Measurements from ENCODE around the gene EP400. TPM values are rescaled to one million over a fixed set of nuclear protein-coding genes. Genes with fewer than 3 reads are reported as not detected.

Gene EP400
- polyA plus RNA-seq, 1 donor (not counting 4 experiments of a cell fraction or from before 2014, with no cell fraction given), result 4.1 TPM

DNA sequence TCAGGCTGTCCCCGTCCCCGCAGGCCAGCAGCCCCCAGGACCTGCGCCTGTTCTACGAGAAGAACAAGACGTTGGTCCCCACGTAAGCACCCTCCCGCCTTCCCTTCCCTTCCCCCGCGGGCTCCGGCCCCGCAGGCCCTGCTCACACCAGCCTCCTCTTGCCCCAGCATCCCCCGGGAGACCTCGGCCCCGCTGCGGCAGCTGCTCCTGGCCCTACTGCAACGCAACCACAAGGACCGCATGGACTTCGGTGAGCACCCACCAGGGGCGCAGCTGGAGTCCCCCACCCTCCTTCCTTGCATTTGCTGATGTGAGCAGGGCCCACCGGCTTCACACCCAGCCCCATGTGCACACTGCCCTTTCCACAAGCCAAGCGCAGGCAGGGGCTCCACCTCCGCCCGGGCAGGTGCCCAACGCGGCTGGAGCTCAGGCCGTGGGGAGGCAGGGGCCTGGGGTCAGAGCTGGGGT, 40.0 kb upstream of the EP400 start:
- Histone ChIP-seq H4K20me1 (ENCODE audit: control insufficient read depth, extremely low read depth, insufficient read depth, low read length) (no peaks in the 10 kb centered on the region), H3K9me3 (ENCODE audit: control insufficient read depth, low read depth, low read length) (no peaks in the 10 kb centered on the region), H3K79me2 (ENCODE audit: control insufficient read depth, insufficient read depth, low read length) (no peaks in the 10 kb centered on the region), H3K9ac (ENCODE audit: control insufficient read depth, extremely low read depth, insufficient read depth, low read length) (no peak overlapping the region), H3K36me3 (ENCODE audit: control insufficient read depth in 2 of 2, extremely low read depth in 1 of 2, insufficient read depth in 2 of 2, low read length in 2 of 2) (peaks cover 0 to 19% of the 10 kb centered on the region in 2 experiments), H2AFZ (ENCODE audit: control insufficient read depth, low read length) (no peak overlapping the region), H3K9me1 (ENCODE audit: control insufficient read depth, extremely low read depth, insufficient read depth, low read length) (no peaks in the 10 kb centered on the region), H3K27me3 (ENCODE audit: control insufficient read depth, extremely low read depth, insufficient read depth, low read length) (no peaks in the 10 kb centered on the region), H3K4me2 (ENCODE audit: control insufficient read depth, extremely low read depth, insufficient read depth, low read depth, low read length) (no peak overlapping the region), H3K4me1 (ENCODE audit: control insufficient read depth, extremely low read depth, insufficient read depth, low read length) (no peaks in the 10 kb centered on the region), H3K27ac (ENCODE audit: control insufficient read depth, insufficient read depth, low read length) (no peak overlapping the region), H3K4me3 (ENCODE audit: control insufficient read depth in 2 of 3, extremely low read depth in 1 of 3, insufficient read depth in 2 of 3, low read depth in 1 of 3, low read length in 3 of 3) (no peak overlapping the region)
- FAIRE-seq (no peak), DNase-seq (ENCODE audit: low read depth, low spot score) (no peak)
- TF ChIP-seq CTCF (optimal IDR thresholded peaks at IDR 0.05 in 1 of 3, IDR thresholded peaks at IDR 0.05 in 1 of 3, conservative IDR thresholded peaks at IDR 0.05 in 1 of 3; ENCODE audit: extremely low read depth in 1 of 3, insufficient read depth in 2 of 3, low read length in 3 of 3), result no peak
- no peak for TF ChIP-seq EZH2 (IDR thresholded peaks at IDR 0.05; ENCODE audit: low read length)
- dilution Hi-C loops (cut with MboI; ENCODE audit: extremely low pct_ligation_motif_present, low sequenced_read_pairs), result no loop called here

GRCh38 chr12:131910302-131911027, 39.3 kb upstream of the EP400 start:
- Histone ChIP-seq H3K79me2 (ENCODE audit: control insufficient read depth, insufficient read depth, low read length) (no peaks in the 10 kb centered on the region), H3K9ac (ENCODE audit: control insufficient read depth, extremely low read depth, insufficient read depth, low read length) (no peak overlapping the region), H3K36me3 (ENCODE audit: control insufficient read depth in 2 of 2, extremely low read depth in 1 of 2, insufficient read depth in 2 of 2, low read length in 2 of 2) (peaks cover 0 to 21% of the 10 kb centered on the region in 2 experiments), H3K9me3 (ENCODE audit: control insufficient read depth, low read depth, low read length) (no peaks in the 10 kb centered on the region), H4K20me1 (ENCODE audit: control insufficient read depth, extremely low read depth, insufficient read depth, low read length) (no peaks in the 10 kb centered on the region), H3K4me3 (ENCODE audit: control insufficient read depth in 2 of 3, extremely low read depth in 1 of 3, insufficient read depth in 2 of 3, low read depth in 1 of 3, low read length in 3 of 3) (no peak overlapping the region), H3K27me3 (ENCODE audit: control insufficient read depth, extremely low read depth, insufficient read depth, low read length) (no peaks in the 10 kb centered on the region), H3K9me1 (ENCODE audit: control insufficient read depth, extremely low read depth, insufficient read depth, low read length) (no peaks in the 10 kb centered on the region), H3K27ac (ENCODE audit: control insufficient read depth, insufficient read depth, low read length) (no peak overlapping the region), H3K4me2 (ENCODE audit: control insufficient read depth, extremely low read depth, insufficient read depth, low read depth, low read length) (no peak overlapping the region), H3K4me1 (ENCODE audit: control insufficient read depth, extremely low read depth, insufficient read depth, low read length) (no peaks in the 10 kb centered on the region), H2AFZ (ENCODE audit: control insufficient read depth, low read length) (no peak overlapping the region)
- TF ChIP-seq CTCF (optimal IDR thresholded peaks at IDR 0.05 in 1 of 3, IDR thresholded peaks at IDR 0.05 in 1 of 3, conservative IDR thresholded peaks at IDR 0.05 in 1 of 3; ENCODE audit: extremely low read depth in 1 of 3, insufficient read depth in 2 of 3, low read length in 3 of 3), result no peak
- no peak for TF ChIP-seq EZH2 (IDR thresholded peaks at IDR 0.05; ENCODE audit: low read length)
- FAIRE-seq (no peak), DNase-seq (ENCODE audit: low read depth, low spot score) (no peak)
- dilution Hi-C loops (cut with MboI; ENCODE audit: extremely low pct_ligation_motif_present, low sequenced_read_pairs), result no loop called here
